Measurements from ENCODE around the gene CPNE5. TPM values are rescaled to one million over a fixed set of nuclear protein-coding genes. Genes with fewer than 3 reads are reported as not detected.

CPNE5 gene
- total RNA-seq, 4 donors from 2014 or later, result 9.5 to 33.8 (median 12.2) TPM

- peak; percentile 43 to 77 for DNase-seq
Observed at GRCh38 chr6:36793913-36794712, 45.1 kb downstream of the CPNE5 start.

GRCh38 chr6:36793296-36793912 lies 45.8 kb downstream of the CPNE5 start:
- Histone ChIP-seq H3K4me3 (no peak overlapping the region), H3K4me1 (peaks cover 0 to 6% of the 10 kb centered on the region in 2 donors), H3K27me3 (no peaks in the 10 kb centered on the region), H3K36me3 (no peaks in the 10 kb centered on the region), H3K9me3 (no peaks in the 10 kb centered on the region), H3K27ac (peak overlapping the region; percentile 24 to 49)
- no peak for TF ChIP-seq POLR2A (IDR thresholded peaks at IDR 0.05)
- TF ChIP-seq CTCF (IDR thresholded peaks at IDR 0.05), result no peak
- DNase-seq, result no peak
- intact Hi-C loops (cut with DNase I; ENCODE audit: low total_unique reads), result no loop called here

More at GRCh38 chr6:36793913-36794712, 45.1 kb downstream of the CPNE5 start:
- Histone ChIP-seq H3K36me3 (no peaks in the 10 kb centered on the region), H3K9me3 (no peaks in the 10 kb centered on the region), H3K27me3 (no peaks in the 10 kb centered on the region), H3K4me1 (peaks cover 0 to 3% of the 10 kb centered on the region in 2 donors), H3K4me3 (no peak overlapping the region), H3K27ac (peak overlapping the region; percentile 24 to 49)
- TF ChIP-seq POLR2A (IDR thresholded peaks at IDR 0.05) (no peak), CTCF (IDR thresholded peaks at IDR 0.05) (no peak)
- intact Hi-C loops (cut with DNase I; ENCODE audit: low total_unique reads), result no loop called here

- peaks cover 0 to 6% of the 10 kb centered on the region in 2 donors for H3K4me1 ChIP-seq
- DNase-seq, result no peak
Observed at GRCh38 chr6:36791521-36792135, 47.6 kb downstream of the CPNE5 start.

GRCh38 chr6:36791085-36791484 lies 48.2 kb downstream of the CPNE5 start:
- no peaks in the 10 kb centered on the region for H3K9me3 ChIP-seq
- H3K27ac ChIP-seq, result no peak overlapping the region
- peaks cover 0 to 6% of the 10 kb centered on the region in 2 donors for H3K4me1 ChIP-seq
- no peak for DNase-seq
- no peak overlapping the region for H3K4me3 ChIP-seq
- TF ChIP-seq CTCF (IDR thresholded peaks at IDR 0.05), result no peak
- TF ChIP-seq POLR2A (IDR thresholded peaks at IDR 0.05), result no peak
- intact Hi-C loops (cut with DNase I; ENCODE audit: low total_unique reads), result no loop called here
- no peaks in the 10 kb centered on the region for H3K36me3 ChIP-seq
- H3K27me3 ChIP-seq, result no peaks in the 10 kb centered on the region

More at GRCh38 chr6:36791521-36792135, 47.6 kb downstream of the CPNE5 start:
- intact Hi-C loops (cut with DNase I; ENCODE audit: low total_unique reads), result no loop called here
- Histone ChIP-seq H3K27ac (no peak overlapping the region), H3K36me3 (no peaks in the 10 kb centered on the region), H3K9me3 (no peaks in the 10 kb centered on the region), H3K4me3 (no peak overlapping the region), H3K27me3 (no peaks in the 10 kb centered on the region)
- TF ChIP-seq POLR2A (IDR thresholded peaks at IDR 0.05), result no peak
- no peak for TF ChIP-seq CTCF (IDR thresholded peaks at IDR 0.05)

GRCh38 chr6:36788768-36789167 lies 50.5 kb downstream of the CPNE5 start:
- H3K36me3 ChIP-seq, result no peaks in the 10 kb centered on the region
- H3K27me3 ChIP-seq, result no peaks in the 10 kb centered on the region
- H3K4me3 ChIP-seq, result no peak overlapping the region
- H3K9me3 ChIP-seq, result no peaks in the 10 kb centered on the region
- peak overlapping the region in 1 of 2 donors; percentile 25 for H3K27ac ChIP-seq
- TF ChIP-seq POLR2A (IDR thresholded peaks at IDR 0.05) (no peak), CTCF (IDR thresholded peaks at IDR 0.05) (no peak)
- H3K4me1 ChIP-seq, result peaks cover 0 to 6% of the 10 kb centered on the region in 2 donors
- intact Hi-C loops (cut with DNase I; ENCODE audit: low total_unique reads), result no loop called here
- DNase-seq, result no peak

Data from uterus (tissue), 4 donors.